Measurements from ENCODE around the gene DDB1.

Gene DDB1

GRCh38 chr11:61361741-61362541 lies 29.0 kb upstream of the DDB1 start, which contains the start of the genes CYB561A3 and TMEM138:
Gene CYB561A3 (minus strand): TSS chr11:61361882. CDS start chr11:61356713, 5,169 bp downstream.
Gene TMEM138 (plus strand): TSS chr11:61362374. CDS start chr11:61364391, 2,017 bp downstream.
- Histone ChIP-seq H3K9ac (ENCODE audit: low read length) (peak within 1 kb of the TSS; percentile 96), H3K27ac (ENCODE audit: low read depth, low read length, poor library complexity, severe bottlenecking) (peak within 1 kb of the TSS; percentile 99), H2AFZ (ENCODE audit: low read length) (no peak within 1 kb of the TSS), H3K4me1 (ENCODE audit: insufficient read depth, low read length, severe bottlenecking) (peaks cover 46% of the 10 kb centered on the region), H3K79me2 (ENCODE audit: insufficient read depth, low read length) (peaks cover 30% of the 10 kb centered on the region), H3K27me3 (ENCODE audit: insufficient read depth, low read length) (no peaks in the 10 kb centered on the region), H3K9me2 (ENCODE audit: low read depth, low read length) (no peaks in the 10 kb centered on the region), H3K4me3 (ENCODE audit: low read depth, low read length, poor library complexity, severe bottlenecking) (peak within 1 kb of the TSS; percentile 92), H3K4me2 (ENCODE audit: low read length) (peak within 1 kb of the TSS; percentile 80), H3K9me3 (ENCODE audit: low read length) (no peaks in the 10 kb centered on the region), H4K20me1 (ENCODE audit: insufficient read depth, low read length) (no peaks in the 10 kb centered on the region), H3F3A (ENCODE audit: insufficient read depth, low read length) (peaks cover 15% of the 10 kb centered on the region), H3K36me3 (ENCODE audit: insufficient read depth, low read length) (peaks cover 40% of the 10 kb centered on the region)
- no peak for TF ChIP-seq EZH2 (IDR thresholded peaks at IDR 0.05; ENCODE audit: borderline replicate concordance, low read length)
- TF ChIP-seq, protein P1, sequence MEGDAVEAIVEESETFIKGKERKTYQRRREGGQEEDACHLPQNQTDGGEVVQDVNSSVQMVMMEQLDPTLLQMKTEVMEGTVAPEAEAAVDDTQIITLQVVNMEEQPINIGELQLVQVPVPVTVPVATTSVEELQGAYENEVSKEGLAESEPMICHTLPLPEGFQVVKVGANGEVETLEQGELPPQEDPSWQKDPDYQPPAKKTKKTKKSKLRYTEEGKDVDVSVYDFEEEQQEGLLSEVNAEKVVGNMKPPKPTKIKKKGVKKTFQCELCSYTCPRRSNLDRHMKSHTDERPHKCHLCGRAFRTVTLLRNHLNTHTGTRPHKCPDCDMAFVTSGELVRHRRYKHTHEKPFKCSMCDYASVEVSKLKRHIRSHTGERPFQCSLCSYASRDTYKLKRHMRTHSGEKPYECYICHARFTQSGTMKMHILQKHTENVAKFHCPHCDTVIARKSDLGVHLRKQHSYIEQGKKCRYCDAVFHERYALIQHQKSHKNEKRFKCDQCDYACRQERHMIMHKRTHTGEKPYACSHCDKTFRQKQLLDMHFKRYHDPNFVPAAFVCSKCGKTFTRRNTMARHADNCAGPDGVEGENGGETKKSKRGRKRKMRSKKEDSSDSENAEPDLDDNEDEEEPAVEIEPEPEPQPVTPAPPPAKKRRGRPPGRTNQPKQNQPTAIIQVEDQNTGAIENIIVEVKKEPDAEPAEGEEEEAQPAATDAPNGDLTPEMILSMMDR (IDR thresholded peaks at IDR 0.05; ENCODE audit: low read length), result no peak

DNA sequence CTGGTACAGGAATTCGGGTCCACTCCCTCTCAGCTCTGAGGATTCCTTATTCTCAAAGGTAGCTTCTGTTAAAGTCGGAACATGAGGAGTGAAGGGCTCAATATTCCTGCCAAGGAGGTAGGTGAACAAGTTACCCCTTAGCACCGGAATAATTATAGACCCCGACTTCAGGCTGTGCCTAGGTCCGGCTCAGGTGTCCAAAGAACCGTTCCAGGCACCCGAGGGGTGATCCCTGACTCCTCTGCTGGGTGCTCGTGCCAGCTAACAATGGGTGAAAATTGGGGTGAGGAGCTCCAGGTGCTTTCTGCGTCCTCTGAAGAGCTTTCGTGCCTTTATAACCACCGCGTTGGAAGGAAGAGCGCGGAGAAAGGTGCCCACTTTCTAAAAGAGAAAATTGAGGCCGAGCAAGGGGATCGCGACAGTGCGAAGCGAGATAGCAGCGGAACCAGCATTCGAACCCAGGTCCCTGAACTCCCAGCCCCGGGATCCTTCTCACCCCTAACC lies 28.4 kb upstream of the DDB1 start:
- no peaks in the 10 kb centered on the region for H4K20me1 ChIP-seq (ENCODE audit: insufficient read depth, low read length)
- peak overlapping the region; percentile 96 for H3K9ac ChIP-seq (ENCODE audit: low read length)
- peaks cover 34% of the 10 kb centered on the region for H3K36me3 ChIP-seq (ENCODE audit: insufficient read depth, low read length)
- H3K27ac ChIP-seq (ENCODE audit: low read depth, low read length, poor library complexity, severe bottlenecking), result peak overlapping the region; percentile 99
- H3K9me3 ChIP-seq (ENCODE audit: low read length), result no peaks in the 10 kb centered on the region
- no peaks in the 10 kb centered on the region for H3K9me2 ChIP-seq (ENCODE audit: low read depth, low read length)
- H3K79me2 ChIP-seq (ENCODE audit: insufficient read depth, low read length), result peaks cover 30% of the 10 kb centered on the region
- peak overlapping the region; percentile 80 for H3K4me2 ChIP-seq (ENCODE audit: low read length)
- H3K27me3 ChIP-seq (ENCODE audit: insufficient read depth, low read length), result no peaks in the 10 kb centered on the region
- H3F3A ChIP-seq (ENCODE audit: insufficient read depth, low read length), result peaks cover 15% of the 10 kb centered on the region
- peak overlapping the region; percentile 92 for H3K4me3 ChIP-seq (ENCODE audit: low read depth, low read length, poor library complexity, severe bottlenecking)
- no peak for TF ChIP-seq EZH2 (IDR thresholded peaks at IDR 0.05; ENCODE audit: borderline replicate concordance, low read length)
- TF ChIP-seq, protein P1 (IDR thresholded peaks at IDR 0.05; ENCODE audit: low read length), result no peak
- no peak overlapping the region for H2AFZ ChIP-seq (ENCODE audit: low read length)
- peaks cover 52% of the 10 kb centered on the region for H3K4me1 ChIP-seq (ENCODE audit: insufficient read depth, low read length, severe bottlenecking)

- H3K4me2 ChIP-seq (ENCODE audit: low read length), result peak overlapping the region; percentile 80
- H3K9ac ChIP-seq (ENCODE audit: low read length), result peak overlapping the region; percentile 96; the same call in 1 of the 2 replicates
- H3K79me2 ChIP-seq (ENCODE audit: insufficient read depth, low read length), result peaks cover 30% of the 10 kb centered on the region
Measured at GRCh38 chr11:61359516-61359915, 26.6 kb upstream of the DDB1 start.

More at GRCh38 chr11:61359516-61359915, 26.6 kb upstream of the DDB1 start:
- Histone ChIP-seq H3F3A (ENCODE audit: insufficient read depth, low read length) (peaks cover 15% of the 10 kb centered on the region), H3K27me3 (ENCODE audit: insufficient read depth, low read length) (no peaks in the 10 kb centered on the region), H3K9me3 (ENCODE audit: low read length) (no peaks in the 10 kb centered on the region), H3K4me3 (ENCODE audit: low read depth, low read length, poor library complexity, severe bottlenecking) (peak overlapping the region; percentile 92), H3K27ac (ENCODE audit: low read depth, low read length, poor library complexity, severe bottlenecking) (peak overlapping the region; percentile 99), H3K36me3 (ENCODE audit: insufficient read depth, low read length) (peaks cover 30% of the 10 kb centered on the region), H2AFZ (ENCODE audit: low read length) (no peak overlapping the region), H3K4me1 (ENCODE audit: insufficient read depth, low read length, severe bottlenecking) (peaks cover 70% of the 10 kb centered on the region), H4K20me1 (ENCODE audit: insufficient read depth, low read length) (no peaks in the 10 kb centered on the region), H3K9me2 (ENCODE audit: low read depth, low read length) (no peaks in the 10 kb centered on the region)
- TF ChIP-seq EZH2 (IDR thresholded peaks at IDR 0.05; ENCODE audit: borderline replicate concordance, low read length), result no peak
- TF ChIP-seq, protein P1 (IDR thresholded peaks at IDR 0.05; ENCODE audit: low read length), result no peak

All from OCI-LY1 (cell line).